HG02973 (cell line): ENCODE results near the gene TXNRD2.
"Not testable (repeated sequence)": the region's sequence is repeated elsewhere in the genome, so short reads cannot be mapped to it uniquely, and the experiment has no call there.

Experiments
- ATAC-seq: cut with Tn5 transposase; IDR thresholded peaks from one replicate; pipeline ENCODE4 v1.9.1; 2021; ENCODE audit warnings: moderate library complexity; ENCODE audit not compliant: unreplicated experiment

TXNRD2 gene

GRCh38 chr22:19926028-19926427 lies 15.6 kb downstream of the TXNRD2 start:
- not testable (repeated sequence) for ATAC-seq

- ATAC-seq: no peak
Measured at GRCh38 chr22:19923914-19924513, 17.6 kb downstream of the TXNRD2 start.

GRCh38 chr22:19921544-19922081 lies 20.0 kb downstream of the TXNRD2 start:
- ATAC-seq: no peak

GRCh38 chr22:19919701-19920363 lies 21.8 kb downstream of the TXNRD2 start:
- ATAC-seq: no peak

- ATAC-seq: no peak
Measured at GRCh38 chr22:19918332-19919106, 23.1 kb downstream of the TXNRD2 start.

GRCh38 chr22:19917389-19918138 lies 24.1 kb downstream of the TXNRD2 start:
- ATAC-seq: no peak

- ATAC-seq: no peak
Measured at GRCh38 chr22:19916941-19917340, 24.7 kb downstream of the TXNRD2 start.

- ATAC-seq: no peak
Measured at GRCh38 chr22:19916006-19916405, 25.6 kb downstream of the TXNRD2 start.

GRCh38 chr22:19915287-19915954 lies 26.2 kb downstream of the TXNRD2 start:
- no peak for ATAC-seq

- ATAC-seq: no peak
Measured at GRCh38 chr22:19914201-19914943, 27.2 kb downstream of the TXNRD2 start.

GRCh38 chr22:19913337-19913936 lies 28.2 kb downstream of the TXNRD2 start:
- ATAC-seq: no peak

GRCh38 chr22:19912271-19912999 lies 29.2 kb downstream of the TXNRD2 start:
- ATAC-seq: no peak

GRCh38 chr22:19911540-19912270 lies 29.9 kb downstream of the TXNRD2 start:
- no peak for ATAC-seq

- no peak for ATAC-seq
Measured at GRCh38 chr22:19910180-19910744, 31.4 kb downstream of the TXNRD2 start.

GRCh38 chr22:19909350-19910179 lies 32.1 kb downstream of the TXNRD2 start:
- ATAC-seq: no peak

- ATAC-seq: not testable (repeated sequence)
Measured at GRCh38 chr22:19907902-19908301, 33.7 kb downstream of the TXNRD2 start.

- not testable (repeated sequence) for ATAC-seq
Measured at GRCh38 chr22:19906864-19907263, 34.8 kb downstream of the TXNRD2 start.
